Nephron progenitor cell (in vitro differentiated cells): ENCODE results near the gene NHP2.
A peak's percentile ranks its signal among the peaks of the same experiment; 100 is the strongest.

Experiments
- DNase-seq: peaks from one replicate; pipeline ENCODE4 v3.0.0; 2021
- H3K27ac Mint-ChIP-seq: 2 replicates; pipeline ENCODE4 v1.8.0; 2021; ENCODE audit warnings: mild to moderate bottlenecking, moderate library complexity, mixed read lengths
- H3K27me3 Mint-ChIP-seq: 2 replicates; pipeline ENCODE4 v1.8.0; 2021; ENCODE audit warnings: mild to moderate bottlenecking, low read depth, mixed read lengths; ENCODE audit not compliant: poor library complexity
- H3K36me3 Mint-ChIP-seq: 2 replicates; pipeline ENCODE4 v1.8.0; 2021; ENCODE audit warnings: low read depth, mixed read lengths
- H3K4me1 Mint-ChIP-seq: 2 replicates; pipeline ENCODE4 v1.8.0; 2021; ENCODE audit warnings: mixed read lengths
- H3K4me3 Mint-ChIP-seq: 2 replicates; pipeline ENCODE4 v1.8.0; 2021; ENCODE audit warnings: mild to moderate bottlenecking, moderate library complexity, mixed read lengths
- H3K9me3 Mint-ChIP-seq: 2 replicates; pipeline ENCODE4 v1.8.0; 2021; ENCODE audit warnings: mild to moderate bottlenecking, moderate library complexity, mixed read lengths
- CTCF ChIP-seq: fragments of 200-600 bp; sonication (generic); IDR thresholded peaks from 2 replicates; pipeline ENCODE4 v1.5.0; 2021; ENCODE audit warnings: antibody characterized with exemption

The NHP2 gene

GRCh38 chr5:178143901-178144300 lies 9.8 kb downstream of the NHP2 start:
- no peak overlapping the region for H3K27ac Mint-ChIP-seq
- DNase-seq = no peak
- H3K4me1 Mint-ChIP-seq = no peaks in the 10 kb centered on the region
- no peaks in the 10 kb centered on the region for H3K9me3 Mint-ChIP-seq
- peaks cover 36% of the 10 kb centered on the region for H3K36me3 Mint-ChIP-seq
- TF ChIP-seq CTCF = no peak
- H3K4me3 Mint-ChIP-seq = no peak overlapping the region
- no peaks in the 10 kb centered on the region for H3K27me3 Mint-ChIP-seq

GRCh38 chr5:178143246-178143645 lies 10.4 kb downstream of the NHP2 start:
- H3K36me3 Mint-ChIP-seq = peaks cover 37% of the 10 kb centered on the region
- no peaks in the 10 kb centered on the region for H3K9me3 Mint-ChIP-seq
- no peak for DNase-seq
- no peak for TF ChIP-seq CTCF
- no peaks in the 10 kb centered on the region for H3K4me1 Mint-ChIP-seq
- H3K4me3 Mint-ChIP-seq = no peak overlapping the region
- H3K27me3 Mint-ChIP-seq = no peaks in the 10 kb centered on the region
- H3K27ac Mint-ChIP-seq = no peak overlapping the region

- H3K36me3 Mint-ChIP-seq = peaks cover 37% of the 10 kb centered on the region
- H3K9me3 Mint-ChIP-seq = no peaks in the 10 kb centered on the region
- no peaks in the 10 kb centered on the region for H3K4me1 Mint-ChIP-seq
- H3K27ac Mint-ChIP-seq = no peak overlapping the region
- no peaks in the 10 kb centered on the region for H3K27me3 Mint-ChIP-seq
- no peak overlapping the region for H3K4me3 Mint-ChIP-seq
- DNase-seq = no peak
- TF ChIP-seq CTCF = no peak
These were observed 11.0 kb downstream of the NHP2 start for GRCh38 chr5:178142642-178143041.

- no peaks in the 10 kb centered on the region for H3K27me3 Mint-ChIP-seq
- H3K4me1 Mint-ChIP-seq = no peaks in the 10 kb centered on the region
- no peak overlapping the region for H3K27ac Mint-ChIP-seq
- H3K9me3 Mint-ChIP-seq = no peaks in the 10 kb centered on the region
- no peak overlapping the region for H3K4me3 Mint-ChIP-seq
- TF ChIP-seq CTCF = no peak
- H3K36me3 Mint-ChIP-seq = peaks cover 37% of the 10 kb centered on the region
- DNase-seq = no peak
These were observed 12.1 kb downstream of the NHP2 start for GRCh38 chr5:178141550-178141949.

GRCh38 chr5:178137991-178138390 lies 15.7 kb downstream of the NHP2 start:
- Mint-ChIP-seq H3K9me3 (no peaks in the 10 kb centered on the region), H3K36me3 (peaks cover 47% of the 10 kb centered on the region)
- TF ChIP-seq CTCF = no peak

GRCh38 chr5:178136990-178137389 lies 16.7 kb downstream of the NHP2 start:
- Mint-ChIP-seq H3K27ac (peak overlapping the region; percentile 66), H3K4me1 (peaks cover 4% of the 10 kb centered on the region), H3K4me3 (no peak overlapping the region), H3K36me3 (peaks cover 43% of the 10 kb centered on the region), H3K9me3 (no peaks in the 10 kb centered on the region), H3K27me3 (no peaks in the 10 kb centered on the region)
- no peak for DNase-seq
- no peak for TF ChIP-seq CTCF

More at GRCh38 chr5:178137991-178138390, 15.7 kb downstream of the NHP2 start:
- Mint-ChIP-seq H3K27ac (no peak overlapping the region), H3K4me1 (peaks cover 3% of the 10 kb centered on the region), H3K27me3 (no peaks in the 10 kb centered on the region), H3K4me3 (no peak overlapping the region)
- DNase-seq = no peak
